Retinal pigment epithelial cell (primary cell): Measurements from ENCODE around the gene TUBB.
"Not testable (repeated sequence)": the region's sequence is repeated elsewhere in the genome, so short reads cannot be mapped to it uniquely, and the experiment has no call there.

Source experiments
- DNase-seq: peaks from one replicate; pipeline ENCODE4 v3.0.0-alpha.2; 2010; ENCODE audit warnings: low read depth
- H3K4me3 ChIP-seq: 2 replicates; pipeline ENCODE4 v1.5.1; 2011; ENCODE audit warnings: mild to moderate bottlenecking, low read length, control low read depth, moderate library complexity
- CTCF ChIP-seq: conservative IDR thresholded peaks from 2 replicates; pipeline ENCODE4 v1.5.1; 2011; ENCODE audit warnings: low read depth, low read length, control low read depth, inconsistent platforms

TUBB gene

GRCh38 chr6:30747902-30748769 lies 28.0 kb downstream of the TUBB start:
- no peak for TF ChIP-seq CTCF
- H3K4me3 ChIP-seq: no peak overlapping the region
- DNase-seq: no peak

GRCh38 chr6:30748851-30749540 lies 28.8 kb downstream of the TUBB start:
- TF ChIP-seq CTCF: no peak
- DNase-seq: no peak
- no peak overlapping the region for H3K4me3 ChIP-seq

- DNase-seq: no peak
- no peak overlapping the region for H3K4me3 ChIP-seq
- TF ChIP-seq CTCF: no peak
These were observed 29.6 kb downstream of the TUBB start for GRCh38 chr6:30749554-30750378.

- no peak for TF ChIP-seq CTCF
- H3K4me3 ChIP-seq: no peak overlapping the region
- DNase-seq: no peak
These were observed 30.2 kb downstream of the TUBB start for GRCh38 chr6:30750379-30750668.

GRCh38 chr6:30752157-30752927 lies 32.2 kb downstream of the TUBB start:
- peak; percentile 5 for TF ChIP-seq CTCF
- peak; percentile 97 for DNase-seq
- H3K4me3 ChIP-seq: no peak overlapping the region

- no peak for DNase-seq
- TF ChIP-seq CTCF: no peak
- H3K4me3 ChIP-seq: no peak overlapping the region
These were observed 34.5 kb downstream of the TUBB start for GRCh38 chr6:30754631-30755030.

GRCh38 chr6:30756405-30757003 lies 36.4 kb downstream of the TUBB start:
- not testable (repeated sequence) for DNase-seq

More at GRCh38 chr6:30756405-30757003, 36.4 kb downstream of the TUBB start:
- not testable (repeated sequence) for H3K4me3 ChIP-seq
